ENCODE results near the gene MDFI.

GRCh38 chr6:41605649-41606048 lies 32.6 kb upstream of the MDFI start:
- TF ChIP-seq, protein P1, sequence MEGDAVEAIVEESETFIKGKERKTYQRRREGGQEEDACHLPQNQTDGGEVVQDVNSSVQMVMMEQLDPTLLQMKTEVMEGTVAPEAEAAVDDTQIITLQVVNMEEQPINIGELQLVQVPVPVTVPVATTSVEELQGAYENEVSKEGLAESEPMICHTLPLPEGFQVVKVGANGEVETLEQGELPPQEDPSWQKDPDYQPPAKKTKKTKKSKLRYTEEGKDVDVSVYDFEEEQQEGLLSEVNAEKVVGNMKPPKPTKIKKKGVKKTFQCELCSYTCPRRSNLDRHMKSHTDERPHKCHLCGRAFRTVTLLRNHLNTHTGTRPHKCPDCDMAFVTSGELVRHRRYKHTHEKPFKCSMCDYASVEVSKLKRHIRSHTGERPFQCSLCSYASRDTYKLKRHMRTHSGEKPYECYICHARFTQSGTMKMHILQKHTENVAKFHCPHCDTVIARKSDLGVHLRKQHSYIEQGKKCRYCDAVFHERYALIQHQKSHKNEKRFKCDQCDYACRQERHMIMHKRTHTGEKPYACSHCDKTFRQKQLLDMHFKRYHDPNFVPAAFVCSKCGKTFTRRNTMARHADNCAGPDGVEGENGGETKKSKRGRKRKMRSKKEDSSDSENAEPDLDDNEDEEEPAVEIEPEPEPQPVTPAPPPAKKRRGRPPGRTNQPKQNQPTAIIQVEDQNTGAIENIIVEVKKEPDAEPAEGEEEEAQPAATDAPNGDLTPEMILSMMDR (IDR thresholded peaks at IDR 0.05; ENCODE audit: low read depth, low read length, missing input control): no peak
- no peak for TF ChIP-seq RAD21 (IDR thresholded peaks at IDR 0.05)
- TF ChIP-seq, protein P2, sequence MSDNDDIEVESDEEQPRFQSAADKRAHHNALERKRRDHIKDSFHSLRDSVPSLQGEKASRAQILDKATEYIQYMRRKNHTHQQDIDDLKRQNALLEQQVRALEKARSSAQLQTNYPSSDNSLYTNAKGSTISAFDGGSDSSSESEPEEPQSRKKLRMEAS (IDR thresholded peaks at IDR 0.05): no peak
- no peak for TF ChIP-seq SP1 (IDR thresholded peaks at IDR 0.05)
- no peak for TF ChIP-seq RXRA (IDR thresholded peaks at IDR 0.05)
- TF ChIP-seq, protein P3, sequence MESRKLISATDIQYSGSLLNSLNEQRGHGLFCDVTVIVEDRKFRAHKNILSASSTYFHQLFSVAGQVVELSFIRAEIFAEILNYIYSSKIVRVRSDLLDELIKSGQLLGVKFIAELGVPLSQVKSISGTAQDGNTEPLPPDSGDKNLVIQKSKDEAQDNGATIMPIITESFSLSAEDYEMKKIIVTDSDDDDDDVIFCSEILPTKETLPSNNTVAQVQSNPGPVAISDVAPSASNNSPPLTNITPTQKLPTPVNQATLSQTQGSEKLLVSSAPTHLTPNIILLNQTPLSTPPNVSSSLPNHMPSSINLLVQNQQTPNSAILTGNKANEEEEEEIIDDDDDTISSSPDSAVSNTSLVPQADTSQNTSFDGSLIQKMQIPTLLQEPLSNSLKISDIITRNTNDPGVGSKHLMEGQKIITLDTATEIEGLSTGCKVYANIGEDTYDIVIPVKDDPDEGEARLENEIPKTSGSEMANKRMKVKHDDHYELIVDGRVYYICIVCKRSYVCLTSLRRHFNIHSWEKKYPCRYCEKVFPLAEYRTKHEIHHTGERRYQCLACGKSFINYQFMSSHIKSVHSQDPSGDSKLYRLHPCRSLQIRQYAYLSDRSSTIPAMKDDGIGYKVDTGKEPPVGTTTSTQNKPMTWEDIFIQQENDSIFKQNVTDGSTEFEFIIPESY (IDR thresholded peaks at IDR 0.05): no peak
- no peak for TF ChIP-seq YY1 (IDR thresholded peaks at IDR 0.05)
- no peak for TF ChIP-seq EGR1 (IDR thresholded peaks at IDR 0.05; ENCODE audit: low read depth in 2 of 2)
- TF ChIP-seq, protein P4, sequence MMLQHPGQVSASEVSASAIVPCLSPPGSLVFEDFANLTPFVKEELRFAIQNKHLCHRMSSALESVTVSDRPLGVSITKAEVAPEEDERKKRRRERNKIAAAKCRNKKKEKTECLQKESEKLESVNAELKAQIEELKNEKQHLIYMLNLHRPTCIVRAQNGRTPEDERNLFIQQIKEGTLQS (IDR thresholded peaks at IDR 0.05): no peak

Data from liver (tissue), 3 donors.